ENCODE results near the gene TSSK2. TPM values are rescaled to one million over a fixed set of nuclear protein-coding genes. Genes with fewer than 3 reads are reported as not detected.

Gene TSSK2
- total and polyA plus RNA-seq, 2 of the 8 experiments (the other 6 are each of a cell fraction or from before 2014, with no cell fraction given): not detected

- Histone ChIP-seq H2AFZ (ENCODE audit: low read length) (no peak overlapping the region), H3K4me1 (replicated peaks in 1 of 4; ENCODE audit: control insufficient read depth in 3 of 4, insufficient read depth in 4 of 4, low read length in 3 of 4) (peaks cover 0 to 48% (median 34%) of the 10 kb centered on the region in 4 experiments; a peak in 6 of 7 replicates), H3K27me3 (replicated peaks in 1 of 4; ENCODE audit: control insufficient read depth in 3 of 4, extremely low read depth in 1 of 4, insufficient read depth in 3 of 4, low read length in 3 of 4) (peaks cover 11 to 18% (median 15%) of the 10 kb centered on the region in 4 experiments), H3K18ac (ENCODE audit: extremely low read depth, low read length) (peak overlapping the region; percentile 32), H3K4ac (replicated peaks; ENCODE audit: insufficient read length, low read depth, low read length) (no peak overlapping the region), H2BK12ac (ENCODE audit: low read depth, low read length) (peak overlapping the region; percentile 75), H3K27ac (ENCODE audit: low read depth, low read length) (peak overlapping the region; percentile 59; the same call in 1 of the 2 replicates), H3K56ac (replicated peaks; ENCODE audit: insufficient read length, low read depth, low read length) (no peak overlapping the region), H2AK5ac (ENCODE audit: low read depth, low read length) (peak overlapping the region; percentile 84), H2BK5ac (ENCODE audit: low read depth, low read length) (peak overlapping the region; percentile 90), H2BK15ac (ENCODE audit: low read length) (no peak overlapping the region; the same call in 1 of the 2 replicates), H3K4me2 (ENCODE audit: insufficient read depth in 1 of 2, low read depth in 2 of 2, low read length in 2 of 2) (peak overlapping the region; percentile 46 to 95; a peak in 2 of 4 replicates), H3K9ac (replicated peaks in 1 of 4; ENCODE audit: extremely low read depth in 1 of 4, low read depth in 3 of 4, low read length in 3 of 4) (peak overlapping the region in 2 of 4 experiments; percentile 20 to 22; a peak in 3 of 7 replicates), H2BK120ac (replicated peaks; ENCODE audit: low read depth, low read length) (no peak overlapping the region), H3K4me3 (ENCODE audit: extremely low read depth in 1 of 4, insufficient read depth in 2 of 4, low read depth in 3 of 4, low read length in 4 of 4) (no peak overlapping the region), H3K36me3 (ENCODE audit: control insufficient read depth in 2 of 4, insufficient read depth in 4 of 4, low read length in 3 of 4) (peaks cover 0 to 9% (median 0%) of the 10 kb centered on the region in 4 experiments; a peak in 2 of 8 replicates), H3K23ac (ENCODE audit: insufficient read length) (no peak overlapping the region), H3K14ac (ENCODE audit: insufficient read length) (no peak overlapping the region), H3K79me2 (ENCODE audit: control insufficient read depth in 1 of 2, insufficient read depth in 2 of 2, low read length in 2 of 2) (peaks cover 5 to 31% of the 10 kb centered on the region in 2 experiments; a peak in 3 of 4 replicates), H4K91ac (replicated peaks; ENCODE audit: insufficient read length, low read length) (no peak overlapping the region), H2BK20ac (ENCODE audit: low read length) (no peak overlapping the region), H4K8ac (ENCODE audit: extremely low read depth, insufficient read depth, low read length) (peak overlapping the region; percentile 76), H3K23me2 (ENCODE audit: low read depth, low read length) (peaks cover 17% of the 10 kb centered on the region), H3K79me1 (ENCODE audit: low read depth, low read length) (peaks cover 18% of the 10 kb centered on the region), H4K5ac (ENCODE audit: insufficient read length, low read depth, low read length) (no peak overlapping the region), H3K9me3 (ENCODE audit: insufficient read depth in 2 of 2, low read depth in 1 of 2, low read length in 1 of 2) (no peaks in the 10 kb centered on the region), H4K20me1 (replicated peaks in 1 of 2; ENCODE audit: control insufficient read depth in 1 of 2, insufficient read depth in 2 of 2, low read length in 2 of 2) (peaks cover 4 to 32% of the 10 kb centered on the region in 2 experiments)
- ChIA-PET CTCF (ENCODE audit: partially characterized antibody) (interaction anchor here (0.7 to 3.7 kb wide), 2 partner anchors 8 to 29 kb away, joined by 3 to 28 read pairs; partner anchors contain the start of gene ESS2), POLR2A (ENCODE audit: partially characterized antibody) (interaction anchor here (0.8 to 2.2 kb wide), 8 partner anchors 9 to 306 kb away, joined by 3 to 15 read pairs (median 4); partner anchors contain the start of genes CDC45, DGCR2 and HIRA)
- no peak for FAIRE-seq
- peak; percentile 49 to 64 for DNase-seq (ENCODE audit: low read depth in 1 of 2, low spot score in 2 of 2)
- peak; percentile 79; the same call in 1 of the 2 replicates for TF ChIP-seq TCF12 (IDR thresholded peaks at IDR 0.05; ENCODE audit: low read depth, low read length)
- no peak for TF ChIP-seq EP300 (IDR thresholded peaks at IDR 0.05; ENCODE audit: borderline replicate concordance in 1 of 2, low read depth in 2 of 2, low read length in 2 of 2)
- TF ChIP-seq TEAD4 (IDR thresholded peaks at IDR 0.05; ENCODE audit: low read depth, low read length): peak; percentile 96
- peak; percentile 66; the same call in 1 of the 2 replicates for TF ChIP-seq POLR2AphosphoS5 (IDR thresholded peaks at IDR 0.05; ENCODE audit: low read depth, low read length)
- TF ChIP-seq CTBP2 (IDR thresholded peaks at IDR 0.05; ENCODE audit: borderline replicate concordance, insufficient read depth, insufficient read length, low read length): no peak
- no peak for TF ChIP-seq SP1 (IDR thresholded peaks at IDR 0.05; ENCODE audit: low read depth, low read length)
- no peak for TF ChIP-seq POU5F1 (IDR thresholded peaks at IDR 0.05; ENCODE audit: low read depth, low read length)
- 0 out of 2 replicates have a peak, but pooled peaks have one; percentile 44 for TF ChIP-seq TAF1 (IDR thresholded peaks at IDR 0.05; ENCODE audit: low read depth, low read length)
- TF ChIP-seq CEBPB (IDR thresholded peaks at IDR 0.05; ENCODE audit: low read depth, low read length): no peak
- peak; percentile 45 to 80 for TF ChIP-seq POLR2A (IDR thresholded peaks at IDR 0.05; ENCODE audit: control extremely low read depth in 1 of 2, low read depth in 2 of 2, low read length in 2 of 2)
- TF ChIP-seq CHD2 (IDR thresholded peaks at IDR 0.05; ENCODE audit: low read length): no peak
- WGBS, 2 experiments (ENCODE audit: extremely low coverage in 1 of 2, insufficient coverage in 1 of 2, insufficient read length in 1 of 2, insufficient replicate concordance in 2 of 2, low coverage in 1 of 2, low lambda C conversion rate in 2 of 2, missing lambda C conversion rate in 1 of 2): 59% methylated on average over 14 of the region's 14 CpGs; no CpG with 5 or more reads in 1 of the 2 experiments
Measured at GRCh38 chr22:19174106-19175025, 43.3 kb downstream of the TSSK2 start.

Data from H1 (cell line).